Measurements from ENCODE around the gene SLC39A6.
"Not testable (repeated sequence)": the region's sequence is repeated elsewhere in the genome, so short reads cannot be mapped to it uniquely, and the experiment has no call there.

Gene SLC39A6

DNA sequence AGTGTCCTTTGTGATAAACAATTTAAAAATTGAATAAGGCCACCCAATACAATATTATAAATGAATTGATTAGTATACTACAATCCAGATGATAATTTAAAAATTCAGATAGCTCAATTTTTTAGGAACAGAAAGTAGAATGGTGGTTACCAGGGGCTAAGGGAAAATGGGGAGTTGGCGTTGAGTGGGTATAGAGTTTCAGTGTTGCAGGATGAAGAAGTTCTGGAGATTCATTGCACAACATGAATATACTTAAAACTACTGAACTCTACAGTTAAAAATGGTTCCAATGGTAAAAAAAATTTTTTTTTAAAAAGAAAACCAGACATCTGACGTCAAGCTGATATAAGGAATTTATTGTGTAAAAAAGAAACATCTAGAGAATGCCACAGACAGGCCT lies 20.9 kb downstream of the SLC39A6 start:
- no peak overlapping the region for H3K4me3 ChIP-seq (ENCODE audit: low read depth, low read length)
- DNase-seq (ENCODE audit: low read depth), result no peak

GRCh38 chr18:36107477-36107876 lies 21.7 kb downstream of the SLC39A6 start:
- no peak for DNase-seq (ENCODE audit: low read depth)
- no peak overlapping the region for H3K4me3 ChIP-seq (ENCODE audit: low read depth, low read length)

DNA sequence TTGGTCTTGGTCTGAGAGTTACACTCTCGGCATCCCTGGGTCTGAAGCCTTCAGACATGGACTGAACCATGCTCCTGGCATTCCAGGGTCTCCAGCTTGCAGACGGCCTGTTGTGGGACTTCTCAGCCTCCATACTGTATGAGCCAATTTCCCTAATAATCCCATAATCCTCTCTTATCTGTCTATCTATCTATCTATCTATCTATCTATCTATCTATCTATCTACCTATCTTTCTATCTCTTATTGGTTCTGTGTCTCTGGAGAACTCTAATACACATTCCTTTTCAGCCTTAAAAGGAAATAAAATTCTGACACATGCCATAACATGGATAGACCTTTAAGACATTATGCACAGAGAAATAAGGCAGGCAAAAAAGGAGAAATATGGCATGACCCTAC lies 24.4 kb downstream of the SLC39A6 start:
- no peak for DNase-seq (ENCODE audit: low read depth)

DNA sequence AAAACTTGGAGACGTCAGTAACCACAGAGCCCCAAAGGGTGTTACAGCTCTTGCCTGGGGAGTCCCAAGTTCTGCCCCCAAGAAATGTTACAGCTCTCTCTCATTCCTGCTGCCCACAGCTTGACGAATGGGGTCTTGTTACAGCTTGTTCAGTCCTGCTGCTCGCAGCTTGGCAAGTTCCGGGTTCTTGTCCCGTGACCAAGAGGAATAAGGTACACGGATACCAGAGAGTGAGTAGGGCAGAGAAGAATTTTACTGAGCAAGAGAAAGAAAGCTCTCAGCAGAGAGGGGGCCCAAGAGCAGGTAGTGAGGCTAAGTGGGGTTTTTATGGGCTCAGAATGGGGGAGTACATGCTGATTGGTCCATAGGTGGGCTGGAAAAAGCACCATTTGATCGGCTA lies 27.2 kb downstream of the SLC39A6 start:
- DNase-seq (ENCODE audit: low read depth), result no peak
- no peak overlapping the region for H3K4me3 ChIP-seq (ENCODE audit: low read depth, low read length)

More for the DNA sequence above, 24.4 kb downstream of the SLC39A6 start:
- no peak overlapping the region for H3K4me3 ChIP-seq (ENCODE audit: low read depth, low read length)

DNA sequence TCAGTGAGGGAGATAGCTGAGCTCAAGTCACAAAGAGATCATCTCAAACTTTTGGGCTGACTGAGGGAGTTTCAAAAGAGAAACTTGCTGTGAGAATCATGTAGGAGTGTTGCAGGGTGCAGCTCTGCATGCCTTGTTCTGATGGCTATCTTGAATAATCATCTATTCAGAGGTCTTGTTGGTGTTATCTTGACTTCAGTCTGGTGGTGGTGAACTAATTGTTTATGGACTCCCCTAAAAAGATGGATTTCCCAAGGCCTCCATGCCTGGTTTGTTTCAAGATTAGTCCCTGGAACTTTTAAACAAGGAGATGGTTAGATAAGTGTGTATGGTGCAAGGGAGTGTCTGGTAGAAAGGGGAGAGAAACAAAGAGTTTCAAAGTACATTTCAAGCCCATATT lies 29.8 kb downstream of the SLC39A6 start:
- DNase-seq (ENCODE audit: low read depth), result no peak
- H3K4me3 ChIP-seq (ENCODE audit: low read depth, low read length), result no peak overlapping the region

GRCh38 chr18:36096955-36097354 lies 32.2 kb downstream of the SLC39A6 start:
- DNase-seq (ENCODE audit: low read depth), result no peak
- no peak overlapping the region for H3K4me3 ChIP-seq (ENCODE audit: low read depth, low read length)

GRCh38 chr18:36095936-36096519 lies 33.1 kb downstream of the SLC39A6 start:
- peak; percentile 49 for DNase-seq (ENCODE audit: low read depth)
- no peak overlapping the region for H3K4me3 ChIP-seq (ENCODE audit: low read depth, low read length)

DNA sequence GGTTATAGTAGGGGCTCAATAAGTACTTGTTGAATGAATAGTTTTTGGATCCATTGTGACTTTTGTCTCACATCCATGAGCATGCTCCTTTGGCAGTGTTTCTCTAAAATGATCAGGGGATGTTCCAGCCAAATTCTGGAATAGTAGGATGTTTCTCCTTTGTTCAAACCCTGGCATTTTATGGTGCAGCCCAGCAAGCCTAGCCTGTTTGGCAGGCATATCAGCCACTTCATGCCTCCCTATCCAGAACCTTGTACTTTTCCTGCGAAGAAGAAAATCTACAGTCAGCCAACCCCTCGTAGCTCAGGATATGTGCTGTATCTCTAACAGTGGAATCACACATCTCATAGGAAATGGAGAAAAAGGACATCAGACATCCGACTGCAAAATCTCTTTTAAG lies 34.7 kb downstream of the SLC39A6 start:
- no peak for DNase-seq (ENCODE audit: low read depth)
- H3K4me3 ChIP-seq (ENCODE audit: low read depth, low read length), result no peak overlapping the region

- H3K4me3 ChIP-seq (ENCODE audit: low read depth, low read length); DNase-seq (ENCODE audit: low read depth): not testable (repeated sequence)
Measured at GRCh38 chr18:36092116-36092515, 37.0 kb downstream of the SLC39A6 start.

DNA sequence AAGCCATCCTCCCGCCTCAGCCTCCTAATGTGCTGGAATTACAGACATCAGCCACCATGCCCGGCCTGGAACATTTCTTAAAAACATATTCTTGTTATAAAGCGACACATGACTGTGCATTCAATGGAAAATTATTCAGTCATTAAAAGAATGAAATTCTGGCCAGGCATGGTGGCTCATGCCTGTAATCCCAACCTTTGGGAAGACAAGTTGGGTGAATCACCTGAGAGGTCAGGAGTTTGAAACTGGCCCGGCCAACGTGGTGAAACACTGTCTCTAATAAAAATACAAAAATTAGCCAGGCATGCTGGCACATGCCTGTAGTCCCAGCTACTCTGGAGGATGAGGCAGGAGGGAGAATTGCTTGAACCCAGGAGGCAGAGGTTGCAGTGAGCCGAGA lies 40.1 kb downstream of the SLC39A6 start:
- H3K4me3 ChIP-seq (ENCODE audit: low read depth, low read length), result no peak overlapping the region
- no peak for DNase-seq (ENCODE audit: low read depth)

- no peak overlapping the region for H3K4me3 ChIP-seq (ENCODE audit: low read depth, low read length)
- DNase-seq (ENCODE audit: low read depth), result no peak
Measured at GRCh38 chr18:36088256-36088655, 40.9 kb downstream of the SLC39A6 start.

- DNase-seq (ENCODE audit: low read depth), result no peak
- H3K4me3 ChIP-seq (ENCODE audit: low read depth, low read length), result no peak overlapping the region
Measured at GRCh38 chr18:36086186-36086585, 43.0 kb downstream of the SLC39A6 start.

DNA sequence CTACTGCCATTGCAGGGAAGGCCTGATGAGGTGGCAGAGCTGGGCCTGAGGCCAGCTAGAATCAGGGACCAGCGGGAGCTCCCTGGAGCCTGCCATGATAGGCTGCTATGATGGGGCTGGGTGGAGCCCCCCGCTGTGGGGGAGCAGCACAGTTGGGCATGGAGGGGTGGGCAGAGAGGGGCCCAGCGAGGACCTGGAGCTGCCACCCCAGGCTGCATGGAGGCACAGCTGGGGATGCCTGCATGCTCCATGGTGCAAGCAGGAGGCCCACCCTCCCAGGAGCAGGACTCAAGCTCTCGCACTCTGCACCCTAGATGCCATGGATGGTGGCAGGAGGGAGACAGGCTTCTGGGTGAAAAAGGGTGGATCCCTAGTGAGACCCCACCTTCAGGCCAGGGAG lies 43.9 kb downstream of the SLC39A6 start:
- H3K4me3 ChIP-seq (ENCODE audit: low read depth, low read length), result no peak overlapping the region
- no peak for DNase-seq (ENCODE audit: low read depth)

GRCh38 chr18:36083729-36084128 lies 45.4 kb downstream of the SLC39A6 start:
- H3K4me3 ChIP-seq (ENCODE audit: low read depth, low read length), result no peak overlapping the region
- no peak for DNase-seq (ENCODE audit: low read depth)

- H3K4me3 ChIP-seq (ENCODE audit: low read depth, low read length); DNase-seq (ENCODE audit: low read depth): not testable (repeated sequence)
Measured at GRCh38 chr18:36081118-36081517, 48.0 kb downstream of the SLC39A6 start.

- no peak overlapping the region for H3K4me3 ChIP-seq (ENCODE audit: low read depth, low read length)
Measured at GRCh38 chr18:36078751-36079529, 50.2 kb downstream of the SLC39A6 start.

DNA sequence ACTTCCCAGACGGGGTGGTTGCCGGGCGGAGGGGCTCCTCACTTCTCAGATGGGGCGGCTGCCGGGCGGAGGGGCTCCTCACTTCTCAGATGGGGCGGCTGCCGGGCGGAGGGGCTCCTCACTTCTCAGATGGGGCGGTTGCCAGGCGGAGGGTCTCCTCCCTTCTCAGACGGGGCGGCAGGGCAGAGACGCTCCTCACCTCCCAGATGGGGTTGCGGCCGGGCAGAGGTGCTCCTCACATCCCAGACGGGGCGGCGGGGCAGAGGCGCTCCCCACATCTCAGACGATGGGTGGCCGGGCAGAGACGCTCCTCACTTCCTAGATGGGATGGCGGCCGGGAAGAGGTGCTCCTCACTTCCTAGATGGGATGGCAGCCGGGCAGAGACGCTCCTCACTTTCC lies 51.4 kb downstream of the SLC39A6 start:
- not testable (repeated sequence) for DNase-seq (ENCODE audit: low read depth); H3K4me3 ChIP-seq (ENCODE audit: low read depth, low read length)

More at GRCh38 chr18:36078751-36079529, 50.2 kb downstream of the SLC39A6 start:
- DNase-seq (ENCODE audit: low read depth), result peak; percentile 30

- DNase-seq (ENCODE audit: low read depth), result peak; percentile 41
- no peak overlapping the region for H3K4me3 ChIP-seq (ENCODE audit: low read depth, low read length)
Measured at GRCh38 chr18:36075862-36076587, 53.1 kb downstream of the SLC39A6 start.

GRCh38 chr18:36074435-36074834 lies 54.7 kb downstream of the SLC39A6 start:
- DNase-seq (ENCODE audit: low read depth), result no peak
- H3K4me3 ChIP-seq (ENCODE audit: low read depth, low read length), result no peak overlapping the region

DNA sequence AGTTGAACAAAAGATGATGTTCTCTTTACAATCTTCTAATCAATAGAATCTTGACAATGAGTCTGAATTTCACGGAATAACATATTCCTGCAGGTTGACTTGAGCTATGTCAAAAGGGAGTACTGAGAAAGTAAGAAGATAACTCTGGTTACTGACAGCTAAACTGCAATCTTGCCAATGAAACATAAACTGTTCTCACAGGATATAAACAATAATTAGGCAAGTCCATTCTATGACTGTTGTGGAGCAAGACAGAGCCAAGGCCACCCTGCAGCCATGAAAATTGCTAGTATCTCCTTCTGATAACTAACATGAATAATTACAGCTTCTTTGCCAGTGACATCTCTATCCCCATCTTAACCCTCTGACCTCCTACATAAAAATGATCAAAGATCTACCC lies 55.5 kb downstream of the SLC39A6 start:
- no peak overlapping the region for H3K4me3 ChIP-seq (ENCODE audit: low read depth, low read length)
- DNase-seq (ENCODE audit: low read depth), result no peak

Measured in skeletal muscle cell (primary cell).